Right atrium auricular region (tissue), 2 donors: Measurements from ENCODE around the gene SOX8. TPM values are rescaled to one million over a fixed set of nuclear protein-coding genes. Genes with fewer than 3 reads are reported as not detected.

ENCODE experiments used
- DNase-seq: peaks from one replicate; pipeline ENCODE4 v3.0.0-alpha.2; 2019; ENCODE audit warnings: low spot score
- H3K27ac ChIP-seq, 2 donors: fragments of 200-600 bp; sonication (generic); 1 replicate in 1 of 2; 2 replicates in 1 of 2; pipeline ENCODE4 v1.5.1; 2016 to 2019
- H3K27me3 ChIP-seq, 2 donors: fragments of 200-600 bp; sonication (generic); one replicate each; pipeline versions ENCODE4 v1.5.1 to v1.6.0; 2017 to 2019
- H3K36me3 ChIP-seq: fragments of 200-600 bp; sonication (generic); one replicate; pipeline ENCODE4 v1.5.1; 2016
- H3K4me1 ChIP-seq, 2 donors: fragments of 200-600 bp; sonication (generic); one replicate each; pipeline versions ENCODE4 v1.5.1 to v1.6.0; 2017 to 2019
- H3K4me3 ChIP-seq, 2 donors: fragments of 200-600 bp; sonication (generic); 1 replicate in 1 of 2; 2 replicates in 1 of 2; pipeline ENCODE4 v1.5.1; 2017 to 2019; ENCODE audit warnings: mild to moderate bottlenecking in 1 of 2, moderate library complexity in 1 of 2
- H3K9me3 ChIP-seq, 2 donors: fragments of 200-600 bp; sonication (generic); one replicate each; pipeline ENCODE4 v1.5.1; 2019
- total RNA-seq, 2 donors: library from RNA; depleted of rRNA; stranded (reverse); fragments of >200 nt; gene quantifications; one replicate each; pipeline ENCODE4 v1.1.0, GENCODE V29; 2016
- TF ChIP-seq, protein P1 (sequence below), 2 donors: fragments of 200-600 bp; sonication (generic); IDR thresholded peaks; one replicate each; pipeline ENCODE4 v1.5.1; 2019; ENCODE audit warnings: antibody characterized with exemption in 2 of 2

SOX8 gene
- total RNA-seq, 2 donors from 2014 or later = 1.0 to 1.6 TPM

DNA sequence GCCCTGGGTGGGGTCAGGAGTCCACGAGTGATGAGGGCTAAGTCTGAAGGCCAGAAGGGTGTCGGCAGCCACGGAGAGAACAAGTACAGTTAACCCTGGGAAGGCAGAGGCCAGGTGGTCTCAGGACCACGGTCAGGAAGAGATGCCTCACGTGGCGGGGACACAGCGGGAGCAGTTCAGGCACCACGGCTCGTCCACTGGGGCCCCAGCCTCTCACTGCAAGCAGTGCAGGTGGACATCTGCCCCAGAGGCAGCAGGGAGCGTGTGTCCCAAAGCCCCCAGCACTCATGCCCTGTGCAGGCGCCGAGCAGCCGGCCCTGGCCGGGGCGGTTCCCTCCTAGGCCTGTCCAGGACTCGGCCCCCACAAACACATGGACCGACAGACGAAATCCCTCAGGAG is 15.5 kb upstream of the SOX8 start:
- Histone ChIP-seq H3K9me3 (no peaks in the 10 kb centered on the region), H3K27me3 (no peaks in the 10 kb centered on the region), H3K4me3 (no peak overlapping the region), H3K27ac (no peak overlapping the region), H3K36me3 (peaks cover 8% of the 10 kb centered on the region), H3K4me1 (peaks cover 0 to 13% of the 10 kb centered on the region in 2 donors)
- TF ChIP-seq, protein P1, sequence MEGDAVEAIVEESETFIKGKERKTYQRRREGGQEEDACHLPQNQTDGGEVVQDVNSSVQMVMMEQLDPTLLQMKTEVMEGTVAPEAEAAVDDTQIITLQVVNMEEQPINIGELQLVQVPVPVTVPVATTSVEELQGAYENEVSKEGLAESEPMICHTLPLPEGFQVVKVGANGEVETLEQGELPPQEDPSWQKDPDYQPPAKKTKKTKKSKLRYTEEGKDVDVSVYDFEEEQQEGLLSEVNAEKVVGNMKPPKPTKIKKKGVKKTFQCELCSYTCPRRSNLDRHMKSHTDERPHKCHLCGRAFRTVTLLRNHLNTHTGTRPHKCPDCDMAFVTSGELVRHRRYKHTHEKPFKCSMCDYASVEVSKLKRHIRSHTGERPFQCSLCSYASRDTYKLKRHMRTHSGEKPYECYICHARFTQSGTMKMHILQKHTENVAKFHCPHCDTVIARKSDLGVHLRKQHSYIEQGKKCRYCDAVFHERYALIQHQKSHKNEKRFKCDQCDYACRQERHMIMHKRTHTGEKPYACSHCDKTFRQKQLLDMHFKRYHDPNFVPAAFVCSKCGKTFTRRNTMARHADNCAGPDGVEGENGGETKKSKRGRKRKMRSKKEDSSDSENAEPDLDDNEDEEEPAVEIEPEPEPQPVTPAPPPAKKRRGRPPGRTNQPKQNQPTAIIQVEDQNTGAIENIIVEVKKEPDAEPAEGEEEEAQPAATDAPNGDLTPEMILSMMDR (IDR thresholded peaks at IDR 0.05) = no peak
- DNase-seq = no peak

DNA sequence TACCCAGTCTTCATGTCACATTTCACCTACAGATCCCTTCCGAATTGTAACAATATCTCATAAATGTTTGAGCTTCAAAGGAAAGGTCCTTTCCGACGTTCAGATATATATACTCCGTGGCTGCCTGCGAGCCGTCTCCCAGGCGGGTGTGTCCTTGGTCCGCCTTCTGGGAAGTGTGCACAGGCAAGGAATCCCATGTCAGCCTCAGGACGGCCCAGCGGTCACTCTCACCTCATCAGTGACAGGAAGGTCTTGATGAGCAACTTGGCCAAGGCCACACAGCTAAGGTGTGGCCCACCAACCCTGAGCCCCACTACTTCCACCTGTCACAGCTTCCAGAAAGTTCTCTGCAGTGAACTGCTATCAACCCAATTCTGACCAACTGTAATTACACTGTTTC is 15.1 kb upstream of the SOX8 start:
- no peak overlapping the region for H3K27ac ChIP-seq
- TF ChIP-seq, protein P1 (IDR thresholded peaks at IDR 0.05) = no peak
- H3K4me3 ChIP-seq = no peak overlapping the region
- H3K4me1 ChIP-seq = peaks cover 0 to 16% of the 10 kb centered on the region in 2 donors
- no peaks in the 10 kb centered on the region for H3K9me3 ChIP-seq
- DNase-seq = no peak
- peaks cover 8% of the 10 kb centered on the region for H3K36me3 ChIP-seq
- H3K27me3 ChIP-seq = no peaks in the 10 kb centered on the region

DNA sequence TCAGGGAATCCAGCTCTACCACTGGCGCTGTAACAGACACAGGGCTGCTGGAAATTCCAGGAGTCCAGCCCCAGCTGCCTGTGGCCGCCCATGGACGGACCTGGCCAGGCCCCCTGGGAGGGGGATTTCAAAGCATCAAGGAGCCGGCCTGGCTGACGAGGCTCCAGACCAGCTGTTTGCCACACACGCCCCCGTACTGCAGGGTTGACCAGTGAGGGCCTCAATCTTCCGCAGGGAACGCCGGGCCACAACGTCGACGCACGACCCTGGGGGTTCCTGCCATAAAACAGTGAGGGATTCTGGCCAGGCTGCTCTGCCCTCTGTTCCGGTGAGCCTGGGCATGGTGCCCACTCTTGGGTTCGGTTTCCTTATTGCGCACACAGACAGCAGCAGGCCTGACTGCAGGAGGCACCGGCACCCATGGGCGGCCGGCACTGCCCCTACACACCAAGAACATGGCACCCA is 14.5 kb upstream of the SOX8 start:
- Histone ChIP-seq H3K36me3 (peaks cover 8% of the 10 kb centered on the region), H3K4me1 (peaks cover 0 to 16% of the 10 kb centered on the region in 2 donors), H3K27ac (no peak overlapping the region), H3K27me3 (no peaks in the 10 kb centered on the region), H3K4me3 (no peak overlapping the region), H3K9me3 (no peaks in the 10 kb centered on the region)
- DNase-seq = no peak
- TF ChIP-seq, protein P1 (IDR thresholded peaks at IDR 0.05) = no peak

DNA sequence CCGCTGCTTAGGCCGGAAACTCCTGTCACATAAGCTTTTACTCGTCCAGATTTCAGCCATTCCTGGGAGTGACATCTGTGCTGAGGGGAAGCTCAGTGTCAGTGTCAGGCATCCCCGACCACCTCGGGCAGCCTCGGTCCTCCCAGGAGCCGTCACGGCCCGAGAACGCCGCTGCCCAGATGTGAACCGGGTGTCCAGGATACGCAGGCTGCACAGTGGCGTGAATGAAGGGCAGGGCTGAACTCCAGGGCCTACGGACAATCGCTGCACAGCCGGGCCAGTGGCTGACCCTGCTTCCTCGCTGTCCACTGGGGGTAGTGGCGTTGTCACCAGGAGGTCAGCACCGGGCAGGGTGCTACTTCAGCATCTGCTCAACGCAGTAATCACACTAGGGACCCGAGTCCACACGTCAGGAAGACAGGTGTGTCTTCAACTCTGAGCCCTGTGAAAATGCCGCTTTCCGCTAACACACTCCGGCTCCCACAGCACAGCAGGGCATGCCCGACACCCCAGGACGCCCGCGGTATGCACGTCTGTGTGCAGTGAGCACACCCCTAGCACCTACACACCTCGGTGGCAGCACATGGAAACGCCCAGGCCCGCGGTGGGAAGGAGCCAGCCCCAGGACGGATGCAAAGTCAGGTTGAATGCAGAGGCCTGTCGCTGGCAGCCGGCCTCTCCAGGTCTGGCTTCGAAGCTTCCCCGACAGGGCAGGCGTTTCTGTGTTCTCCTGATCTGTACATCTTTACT is 13.8 kb upstream of the SOX8 start:
- no peak for DNase-seq
- H3K27ac ChIP-seq = no peak overlapping the region
- no peaks in the 10 kb centered on the region for H3K9me3 ChIP-seq
- TF ChIP-seq, protein P1 (IDR thresholded peaks at IDR 0.05) = no peak
- H3K27me3 ChIP-seq = no peaks in the 10 kb centered on the region
- H3K4me3 ChIP-seq = no peak overlapping the region
- peaks cover 0 to 16% of the 10 kb centered on the region in 2 donors for H3K4me1 ChIP-seq
- peaks cover 8% of the 10 kb centered on the region for H3K36me3 ChIP-seq

DNA sequence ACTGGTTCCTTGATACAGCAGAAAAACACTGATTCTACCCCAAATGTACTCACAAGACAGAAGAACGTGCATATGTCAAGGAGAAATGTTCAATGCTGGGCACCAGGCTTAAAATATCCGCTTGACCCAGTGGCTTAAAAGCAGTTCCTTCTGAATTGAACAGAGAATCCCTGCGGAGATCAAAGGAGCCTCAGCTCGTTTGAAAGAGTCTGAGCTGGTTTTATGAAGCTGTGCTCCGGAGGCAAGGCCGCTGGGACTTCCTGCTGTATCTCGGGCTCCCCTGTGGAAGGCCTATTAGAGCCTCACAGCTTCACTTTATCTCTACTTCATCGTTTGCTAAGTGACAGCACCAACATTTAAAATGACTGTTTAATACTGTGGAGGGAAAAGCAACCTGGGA is 12.9 kb upstream of the SOX8 start:
- DNase-seq = no peak

More for the DNA sequence above, 12.9 kb upstream of the SOX8 start:
- H3K4me1 ChIP-seq = peaks cover 0 to 16% of the 10 kb centered on the region in 2 donors
- no peak overlapping the region for H3K27ac ChIP-seq
- no peak overlapping the region for H3K4me3 ChIP-seq
- H3K36me3 ChIP-seq = peaks cover 8% of the 10 kb centered on the region
- no peaks in the 10 kb centered on the region for H3K27me3 ChIP-seq
- no peaks in the 10 kb centered on the region for H3K9me3 ChIP-seq
- TF ChIP-seq, protein P1 (IDR thresholded peaks at IDR 0.05) = no peak
